ENCODE measurements around the gene SPATA16. TPM values are rescaled to one million over a fixed set of nuclear protein-coding genes. Genes with fewer than 3 reads are reported as not detected.

Gene SPATA16
- total and polyA plus RNA-seq, 2 of the 13 experiments (the other 11 are each of a cell fraction or from before 2014, with no cell fraction given) = not detected

- BruUV-seq (replicated peaks) = no TSS peak
- no peak for FAIRE-seq
- in situ Hi-C loops (cut with HindIII; ENCODE audit: extremely low pct_ligation_motif_present, low pct_unique_long_range_greater_than_20kb) (loop anchor here (10.0 kb wide), 1 partner anchor 211 kb away; no protein-coding TSS in a partner anchor), intact Hi-C loops (cut with micrococcal nuclease; ENCODE audit: unreplicated experiment) (loop anchor here (1.0 to 5.0 kb wide), 3 partner anchors 59 to 237 kb away; no protein-coding TSS in a partner anchor)
- no peak for ATAC-seq
- no peak overlapping the region for H2AFZ ChIP-seq (ENCODE audit: low read length)
- no peaks in the 10 kb centered on the region for H3K9me3 ChIP-seq (ENCODE audit: low read length)
- ChIA-PET CTCF (ENCODE audit: low intra/inter-chr PET ratio, low total read pairs) (no interaction called here), POLR2A (no interaction called here)
- H3K36me3 ChIP-seq (replicated peaks in 1 of 2; ENCODE audit: control insufficient read depth in 1 of 2, insufficient read depth in 2 of 2, low read length in 2 of 2) = no peaks in the 10 kb centered on the region
- H3K4me3 ChIP-seq (replicated peaks in 1 of 3; ENCODE audit: insufficient read depth in 1 of 3, low read depth in 2 of 3, low read length in 3 of 3) = no peak overlapping the region
- H3K9ac ChIP-seq (ENCODE audit: insufficient read depth, low read depth, low read length) = no peak overlapping the region
- no peak overlapping the region for H3K27ac ChIP-seq (ENCODE audit: extremely low read length, insufficient read depth, low read length)
- 1% methylated on average over 2 of the region's 2 CpGs for WGBS (ENCODE audit: low lambda C conversion rate)
- no peaks in the 10 kb centered on the region for H4K20me1 ChIP-seq (ENCODE audit: insufficient read depth, low read length)
- no peaks in the 10 kb centered on the region for H3K27me3 ChIP-seq (ENCODE audit: control insufficient read depth in 1 of 2, insufficient read depth in 2 of 2, low read length in 2 of 2)
- H3K4me2 ChIP-seq (ENCODE audit: low read depth, low read length) = no peak overlapping the region
- H3K79me2 ChIP-seq (ENCODE audit: insufficient read depth, low read length) = no peaks in the 10 kb centered on the region
- no peak for DNase-seq (ENCODE audit: low spot score)
- no peaks in the 10 kb centered on the region for H3K4me1 ChIP-seq (ENCODE audit: insufficient read depth, low read length)
- TF ChIP-seq KDM6A (CRISPR knock-in tag; IDR thresholded peaks at IDR 0.05; ENCODE audit: low read depth) (no peak), NCOA2 (CRISPR knock-in tag; IDR thresholded peaks at IDR 0.05) (no peak), TRIM22 (IDR thresholded peaks at IDR 0.05) (no peak), NPAS2 (CRISPR knock-in tag; IDR thresholded peaks at IDR 0.05; ENCODE audit: borderline replicate concordance) (no peak), ZNF646 (CRISPR knock-in tag; IDR thresholded peaks at IDR 0.05) (no peak), RBFOX2 (IDR thresholded peaks at IDR 0.05; ENCODE audit: low read depth, low read length) (no peak), ZNF891 (CRISPR knock-in tag; IDR thresholded peaks at IDR 0.05) (no peak), ETV6 (CRISPR knock-in tag; conservative IDR thresholded peaks at IDR 0.05) (no peak), ZNF558 (CRISPR knock-in tag; IDR thresholded peaks at IDR 0.05; ENCODE audit: borderline replicate concordance) (no peak), ZNF543 (CRISPR knock-in tag; IDR thresholded peaks at IDR 0.05) (no peak), SNAPC4 (CRISPR knock-in tag; IDR thresholded peaks at IDR 0.05) (no peak), NFYB (CRISPR knock-in tag; IDR thresholded peaks at IDR 0.05) (no peak), NFKB2 (CRISPR knock-in tag; IDR thresholded peaks at IDR 0.05; ENCODE audit: borderline replicate concordance) (no peak)
Measured at GRCh38 chr3:173045770-173046382, 95.2 kb downstream of the SPATA16 start.
